Measurements from ENCODE around the gene NOTCH1. TPM values are rescaled to one million over a fixed set of nuclear protein-coding genes. Genes with fewer than 3 reads are reported as not detected.

The NOTCH1 gene
- 15.4 TPM for total RNA-seq
- long read RNA-seq, partial matches to known transcripts = 0 of 7 reads
- long read RNA-seq, other reads (novel, unspliced or antisense) = 7 of 7 reads

DNA sequence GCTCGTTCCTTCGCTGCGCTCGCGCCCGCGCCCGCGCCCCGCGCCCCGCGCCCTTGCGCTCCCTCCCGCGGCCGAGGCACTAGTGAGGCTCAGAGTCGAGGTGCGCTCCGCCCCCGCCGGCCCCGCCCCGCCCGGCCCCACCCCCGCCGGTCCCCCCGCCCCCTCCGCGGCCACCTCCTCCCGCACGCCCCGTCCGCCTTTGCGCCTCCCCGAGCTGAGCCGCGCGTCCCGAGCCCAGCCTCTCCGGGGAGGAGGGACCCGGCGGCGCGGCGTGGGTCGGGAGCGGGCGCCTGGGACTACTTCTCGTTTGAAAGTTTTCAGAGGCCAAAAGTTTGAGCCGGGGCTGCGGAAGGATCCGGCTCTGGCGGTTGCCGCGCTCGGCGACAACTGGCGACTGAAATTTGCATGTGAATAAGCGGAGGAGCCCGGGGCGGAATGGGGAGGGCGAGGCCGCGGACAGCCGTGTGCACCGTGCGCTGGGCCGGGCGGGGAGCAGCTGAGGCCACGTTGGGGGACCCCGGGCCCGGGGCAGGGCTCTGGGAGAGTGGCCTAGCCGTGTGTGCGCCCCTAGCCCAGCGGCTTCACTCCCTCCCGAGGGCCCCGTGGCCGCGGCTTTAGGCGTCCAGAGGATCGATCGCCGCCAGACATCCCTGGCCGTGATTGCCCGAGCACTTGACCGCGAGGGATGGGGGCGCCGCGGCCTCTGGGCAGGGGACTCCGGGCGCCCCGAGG, at the start of gene NOTCH1:
Gene NOTCH1, minus strand, starts transcription at position 84 of the 732 bp plus-strand sequence. CDS start 262 bp downstream, outside the sequence.
- intact Hi-C loops (cut with micrococcal nuclease) = no loop called here
- peak; percentile 84 for ATAC-seq
- DNase-seq = peak; percentile 96

DNA sequence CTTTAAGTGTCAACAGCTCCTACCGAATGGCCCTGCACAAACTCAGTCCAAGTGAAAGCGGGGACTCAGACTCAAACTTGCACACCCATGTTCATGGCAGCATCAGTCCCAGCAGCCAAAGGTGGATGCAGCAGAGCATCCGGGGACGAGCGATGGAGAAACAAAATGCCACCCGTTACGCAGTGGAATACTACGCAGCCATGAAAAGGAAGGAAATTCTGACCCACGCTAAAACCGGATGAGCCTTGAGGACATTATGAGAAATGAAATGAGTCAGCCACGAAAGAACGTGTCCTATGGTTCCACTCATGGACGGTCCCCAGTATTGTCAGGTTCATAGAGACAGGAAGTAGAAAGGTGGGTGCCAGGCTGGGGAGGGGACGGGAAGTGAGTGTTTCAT, 48.6 kb upstream of the NOTCH1 start:
- intact Hi-C loops (cut with micrococcal nuclease) = no loop called here
- no peak for ATAC-seq

DNA sequence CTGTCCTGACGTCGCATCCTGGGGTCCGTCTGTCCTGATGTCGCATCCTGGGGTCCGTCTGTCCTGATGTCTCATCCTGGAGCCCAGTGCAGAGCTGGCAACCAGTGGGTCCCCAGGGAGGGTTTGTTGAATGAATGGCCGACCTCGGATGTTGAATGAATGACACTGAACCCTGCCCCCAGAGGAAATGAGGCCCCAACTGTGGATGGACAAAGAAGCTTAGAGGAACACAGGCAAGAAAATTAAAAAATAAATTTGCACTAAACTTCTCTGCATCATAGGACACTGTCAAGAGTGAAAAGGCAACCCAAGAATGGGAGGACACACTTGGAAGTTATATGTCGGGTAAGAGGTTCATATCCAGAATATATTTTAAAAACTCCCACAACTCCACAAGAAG, 47.7 kb upstream of the NOTCH1 start:
- no peak for ATAC-seq
- intact Hi-C loops (cut with micrococcal nuclease) = no loop called here
- DNase-seq = no peak

More for the DNA sequence above, 48.6 kb upstream of the NOTCH1 start:
- DNase-seq = no peak

DNA sequence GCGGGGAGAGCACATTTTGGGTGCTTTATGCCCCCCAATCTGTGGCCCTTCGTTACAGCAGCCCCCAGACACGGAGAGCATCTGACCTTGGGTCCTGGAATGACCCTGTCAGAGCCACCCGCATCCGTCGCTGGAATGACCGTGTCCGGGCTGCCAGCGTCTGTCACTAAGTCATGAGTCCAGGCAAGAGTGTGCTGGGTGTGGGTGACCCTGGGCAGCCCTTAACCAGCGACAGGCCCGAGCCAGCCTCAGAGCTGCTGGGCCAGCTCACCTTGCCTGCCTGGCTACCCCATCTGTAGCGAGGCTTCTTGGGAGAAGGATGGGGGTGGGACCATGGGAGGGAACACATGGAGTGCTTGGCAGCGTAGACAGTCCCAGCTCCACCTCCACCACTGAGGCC, 46.8 kb upstream of the NOTCH1 start:
- no peak for ATAC-seq
- intact Hi-C loops (cut with micrococcal nuclease) = no loop called here
- DNase-seq = no peak

DNA sequence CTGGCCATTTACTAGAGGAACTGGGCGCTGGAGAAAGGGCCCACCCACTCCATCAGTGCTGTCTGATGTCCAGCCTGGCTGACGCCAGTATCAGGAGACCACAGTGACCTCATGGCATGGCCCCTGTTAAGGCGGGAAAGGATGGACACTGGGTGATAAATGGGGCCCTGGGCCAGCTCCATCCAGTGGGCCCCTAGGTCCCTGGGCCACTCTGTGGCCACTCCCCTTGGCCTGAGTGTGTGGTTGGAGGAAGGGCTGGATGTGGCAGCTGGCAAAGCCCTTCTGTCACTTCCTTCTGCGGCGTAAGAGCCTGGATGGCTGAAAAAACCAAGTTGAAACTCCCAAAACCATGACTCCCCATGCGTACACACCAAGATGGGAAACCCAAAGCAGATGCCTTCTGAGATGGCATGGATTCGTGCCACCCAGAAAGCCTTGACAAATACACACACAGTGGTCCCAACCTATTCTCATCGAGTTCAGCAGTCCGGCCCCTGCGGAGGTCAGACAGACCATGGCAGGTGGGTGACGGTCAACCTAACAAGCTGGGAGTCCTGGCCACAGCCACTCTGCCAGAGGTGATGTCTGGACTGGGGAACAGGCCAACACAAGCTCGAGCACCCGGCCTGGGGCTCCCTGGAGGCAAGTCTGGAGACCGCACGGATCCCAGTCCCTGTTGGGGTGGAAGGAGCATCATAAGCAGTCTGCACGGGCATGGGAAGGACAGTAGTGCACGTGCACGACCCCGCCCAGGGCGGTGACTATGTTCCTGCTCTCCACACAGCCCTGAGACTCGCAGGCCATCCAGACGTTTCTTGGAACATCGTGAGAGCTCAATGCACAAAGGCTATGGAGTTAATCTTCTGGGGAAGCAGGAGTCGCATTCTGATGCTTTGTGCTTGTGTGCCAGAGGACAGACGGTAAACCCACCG, 45.2 kb upstream of the NOTCH1 start:
- intact Hi-C loops (cut with micrococcal nuclease) = no loop called here
- peak; percentile 32 for ATAC-seq

DNA sequence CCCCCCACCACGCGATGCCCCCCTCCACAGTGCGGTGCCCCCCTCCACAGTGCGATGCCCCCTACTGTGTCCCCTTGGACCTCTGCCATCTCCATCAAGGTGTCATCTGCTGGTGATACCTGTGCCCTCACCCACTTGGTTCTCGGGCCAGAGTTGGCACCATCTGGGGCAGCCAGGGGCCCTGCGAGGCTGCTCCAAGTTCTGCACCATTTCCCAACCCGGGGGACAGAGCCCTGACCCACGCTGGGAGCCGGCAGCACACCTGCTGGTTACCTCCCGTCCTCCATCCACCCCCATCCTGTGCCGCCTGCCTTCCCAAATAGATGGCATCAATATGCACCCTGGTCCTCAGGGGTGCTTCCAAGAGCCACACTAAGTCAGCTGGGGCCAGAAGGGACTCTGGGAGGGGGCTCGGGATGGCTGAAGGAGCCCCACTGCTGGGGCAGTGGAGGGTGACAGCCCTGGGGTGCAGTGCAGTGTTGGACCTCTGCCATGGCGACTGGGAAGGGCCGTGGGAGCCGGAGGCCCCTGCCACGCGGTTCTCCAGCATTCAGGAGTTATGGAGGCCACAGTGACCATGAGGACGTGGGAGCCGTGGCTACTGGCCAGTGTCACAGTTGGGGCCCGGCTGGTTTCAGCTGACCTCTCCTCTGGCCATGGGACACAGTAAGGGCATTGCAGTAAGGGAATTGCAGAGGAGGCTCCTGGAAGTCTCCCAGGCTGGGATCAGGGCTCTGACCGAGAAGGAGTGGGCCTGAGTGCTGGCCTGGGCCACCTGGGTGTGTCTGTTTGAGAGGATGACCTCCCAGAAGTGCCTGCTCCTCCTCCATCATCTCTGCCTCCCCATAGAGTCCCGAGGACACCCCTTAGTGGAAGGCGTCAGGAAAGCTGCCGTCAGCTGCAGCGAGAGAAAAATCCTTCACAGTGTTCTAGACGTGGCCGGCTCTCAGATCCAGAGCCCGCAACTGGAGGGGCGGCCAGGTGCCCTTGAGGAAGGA, 44.2 kb upstream of the NOTCH1 start:
- no peak for DNase-seq
- intact Hi-C loops (cut with micrococcal nuclease) = no loop called here
- peak; percentile 14 for ATAC-seq

More for the DNA sequence above, 45.2 kb upstream of the NOTCH1 start:
- DNase-seq = no peak

DNA sequence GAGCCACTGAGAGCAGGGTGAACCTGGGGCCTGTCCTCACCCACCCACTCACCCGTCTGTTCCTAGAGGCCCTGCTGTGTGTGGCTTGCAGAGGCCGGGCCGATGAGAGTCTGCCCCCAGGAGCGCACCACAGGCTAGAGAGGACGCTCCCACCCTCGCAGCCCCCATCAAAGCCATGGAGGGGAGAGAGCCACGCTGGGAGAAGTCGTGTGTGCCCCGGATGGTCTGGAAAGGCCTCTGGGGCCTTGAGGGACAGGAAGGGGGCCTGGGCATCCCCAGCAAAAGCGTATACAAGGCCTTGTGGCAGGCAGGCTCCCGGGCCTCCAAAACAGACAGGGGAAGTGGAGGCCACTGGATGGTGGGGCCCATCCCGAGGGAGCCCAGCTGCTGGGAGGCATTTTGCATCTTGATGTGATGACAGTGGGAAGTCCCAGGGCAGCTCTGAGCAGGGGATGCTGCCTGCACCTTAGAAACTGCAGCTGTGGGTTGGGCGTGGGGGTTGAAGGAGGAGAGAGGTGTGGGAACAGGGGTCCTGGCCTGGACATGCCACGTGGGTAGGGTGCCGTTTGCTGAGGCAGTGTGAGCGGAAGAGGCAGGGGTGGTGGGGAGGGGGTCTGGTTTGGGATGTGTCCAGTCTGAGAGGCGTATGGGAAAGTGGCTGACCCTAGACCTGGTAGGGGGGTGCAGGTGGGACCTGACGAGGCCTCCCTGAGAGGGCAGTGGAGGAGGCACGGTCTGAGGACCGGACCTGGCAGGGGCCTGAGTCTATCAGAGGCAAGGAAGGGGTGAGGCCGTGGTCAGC, 43.0 kb upstream of the NOTCH1 start:
- intact Hi-C loops (cut with micrococcal nuclease) = no loop called here
- no peak for ATAC-seq
- DNase-seq = no peak

DNA sequence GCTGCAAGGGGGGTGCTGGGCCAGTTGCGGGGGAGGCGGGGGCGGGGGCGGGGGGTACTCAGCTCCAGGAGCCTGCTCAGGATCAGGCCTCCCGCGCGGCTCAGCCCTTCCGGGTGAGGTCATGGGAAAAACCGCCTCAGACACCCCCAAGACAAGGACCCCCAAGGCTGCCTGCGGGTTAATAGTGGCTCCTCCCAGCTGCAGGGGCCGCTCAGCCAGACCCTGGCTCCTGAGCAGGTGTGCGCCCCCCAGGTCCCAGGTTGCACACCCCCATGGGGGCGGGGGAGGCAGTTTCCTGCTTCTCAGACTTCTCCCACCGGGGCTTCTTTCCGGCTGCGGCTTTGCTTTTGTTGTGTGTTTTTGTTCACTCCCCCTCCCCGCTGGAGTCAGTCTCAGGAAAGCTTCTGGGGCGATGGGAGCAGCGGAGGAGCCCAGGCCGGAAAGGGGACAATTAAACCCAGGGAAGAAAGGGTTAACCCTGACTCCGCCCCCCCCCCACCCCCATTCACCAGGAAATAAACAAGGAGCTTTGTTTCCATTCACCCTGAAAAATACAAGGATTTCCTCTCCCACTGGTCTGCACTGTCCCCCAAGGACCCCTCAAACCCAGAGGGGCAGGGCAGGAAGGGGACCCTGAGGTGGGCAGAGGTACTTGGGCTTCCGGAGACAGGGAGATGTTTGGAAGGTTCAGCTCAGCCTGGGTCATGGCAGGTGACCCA, 42.3 kb upstream of the NOTCH1 start:
- ATAC-seq = no peak
- no peak for DNase-seq
- intact Hi-C loops (cut with micrococcal nuclease) = no loop called here

DNA sequence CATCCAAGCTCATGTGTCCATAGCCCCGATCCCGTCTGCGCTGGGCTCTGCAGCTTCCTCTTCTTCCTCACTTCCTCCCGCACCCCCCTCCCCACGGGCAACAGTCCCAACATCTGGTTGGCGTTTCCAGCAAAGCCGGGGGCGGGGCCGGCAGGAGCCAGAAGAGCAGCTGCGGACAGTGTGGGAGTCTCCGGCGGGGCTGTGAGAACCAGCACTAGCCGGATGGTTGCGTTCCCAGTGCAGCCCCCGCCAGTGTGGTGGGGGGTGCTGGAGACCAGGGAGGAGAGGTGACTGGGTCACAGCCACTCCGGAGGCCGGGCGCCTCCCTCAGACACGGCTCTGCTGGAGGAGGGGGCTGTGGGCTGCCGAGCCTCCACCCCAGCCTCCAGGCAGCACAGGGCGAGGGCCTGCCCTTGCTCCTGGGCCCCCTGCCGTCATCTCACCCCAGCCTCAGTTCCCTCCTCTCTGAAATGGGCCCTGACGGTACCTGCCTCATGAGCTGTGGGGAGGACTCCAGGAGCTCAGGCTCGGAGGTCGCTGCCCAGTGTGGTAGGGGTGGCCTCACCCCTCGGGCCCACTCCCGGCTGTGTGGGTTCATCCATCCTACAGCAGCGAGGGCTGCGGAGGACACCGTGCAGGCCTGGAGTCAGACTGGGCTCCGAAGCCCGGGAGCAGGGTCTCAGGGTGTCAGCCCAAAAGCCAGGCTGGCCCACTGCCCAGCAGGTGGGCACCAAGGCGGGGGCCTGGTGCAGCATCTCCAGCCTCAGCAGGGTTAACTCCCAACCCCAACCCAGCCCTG, 41.5 kb upstream of the NOTCH1 start:
- intact Hi-C loops (cut with micrococcal nuclease) = no loop called here
- DNase-seq (peak; percentile 90), ATAC-seq (peak; percentile 75)

DNA sequence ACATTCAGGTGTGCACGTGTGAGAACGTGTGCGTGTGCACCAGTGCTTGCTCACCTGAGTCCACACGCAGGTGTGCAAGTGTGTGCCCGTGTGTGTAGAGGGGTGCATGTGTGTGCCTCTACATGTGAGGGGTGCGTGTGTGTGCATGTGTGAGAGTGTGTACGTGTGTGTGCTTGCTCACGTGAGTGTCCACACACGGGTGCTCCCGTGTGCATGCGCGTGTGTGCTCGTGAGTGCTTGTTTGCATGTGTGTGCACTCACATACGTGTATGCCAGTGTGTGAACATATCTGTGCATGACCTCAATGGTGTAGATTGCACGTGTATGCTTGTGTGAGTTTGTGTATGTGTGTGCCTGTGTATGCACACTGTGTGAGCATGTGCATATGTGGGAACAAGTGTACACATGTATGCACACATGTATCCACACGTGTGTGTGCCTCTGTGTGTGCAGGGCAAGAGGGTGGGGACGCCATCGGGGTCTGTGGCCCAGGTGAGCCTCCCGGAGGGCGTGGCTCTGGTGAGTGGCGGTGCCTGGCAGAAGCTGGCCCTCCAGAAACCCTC, 40.6 kb upstream of the NOTCH1 start:
- intact Hi-C loops (cut with micrococcal nuclease) = no loop called here

DNA sequence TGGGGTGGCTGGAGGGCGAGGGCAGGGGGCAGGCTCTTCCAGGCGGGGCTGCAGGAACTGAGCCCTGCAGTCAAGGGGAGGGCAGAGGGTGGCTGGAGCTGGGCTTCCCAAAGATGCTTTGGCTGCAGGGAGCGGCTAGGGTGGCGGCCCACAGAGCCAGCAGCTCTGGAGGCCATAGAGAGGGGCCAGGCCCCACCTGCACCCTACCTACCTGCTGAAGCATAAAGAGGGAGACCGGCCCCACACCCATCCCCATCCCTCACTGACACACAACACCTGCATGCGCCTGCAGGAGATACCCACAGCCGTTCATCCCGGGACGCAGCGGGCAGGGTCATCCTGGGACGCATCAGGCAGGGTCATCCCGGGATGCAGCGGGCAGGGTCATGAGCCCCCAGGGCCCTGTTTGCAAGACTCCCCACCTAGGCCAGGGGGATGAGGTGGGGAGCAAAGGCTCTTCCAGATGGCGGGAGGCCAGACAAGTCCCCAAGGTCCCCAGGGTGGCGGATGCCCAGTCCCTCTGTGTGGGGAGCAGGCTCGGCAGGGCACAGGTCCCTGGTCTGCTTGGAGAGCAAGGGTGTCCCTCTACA, 39.8 kb upstream of the NOTCH1 start:
- DNase-seq (peak; percentile 25), ATAC-seq (no peak)
- intact Hi-C loops (cut with micrococcal nuclease) = no loop called here

More for the DNA sequence above, 40.6 kb upstream of the NOTCH1 start:
- ATAC-seq = no peak
- DNase-seq = no peak

DNA sequence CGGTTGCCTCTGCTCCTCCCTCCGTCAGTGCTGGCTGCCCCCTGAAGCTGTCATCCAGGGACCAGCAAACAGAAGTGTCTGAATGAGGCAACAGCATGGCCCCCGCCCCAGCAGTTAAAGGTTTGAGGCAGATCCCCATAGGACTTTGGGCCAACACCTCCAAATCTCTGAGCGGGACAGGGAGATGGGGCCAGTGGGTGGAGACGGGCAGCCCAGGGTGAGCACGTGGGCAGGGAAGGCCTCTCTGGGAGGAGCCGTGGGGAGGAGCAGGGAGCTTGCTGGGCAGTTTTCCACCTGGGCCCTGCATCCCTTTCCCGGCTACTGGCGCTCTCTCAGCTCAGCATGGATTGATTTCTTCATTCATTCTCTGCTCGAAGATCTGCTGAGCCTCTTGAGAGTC, 39.1 kb upstream of the NOTCH1 start:
- DNase-seq (peak; percentile 50), ATAC-seq (peak; percentile 21)
- intact Hi-C loops (cut with micrococcal nuclease) = no loop called here

DNA sequence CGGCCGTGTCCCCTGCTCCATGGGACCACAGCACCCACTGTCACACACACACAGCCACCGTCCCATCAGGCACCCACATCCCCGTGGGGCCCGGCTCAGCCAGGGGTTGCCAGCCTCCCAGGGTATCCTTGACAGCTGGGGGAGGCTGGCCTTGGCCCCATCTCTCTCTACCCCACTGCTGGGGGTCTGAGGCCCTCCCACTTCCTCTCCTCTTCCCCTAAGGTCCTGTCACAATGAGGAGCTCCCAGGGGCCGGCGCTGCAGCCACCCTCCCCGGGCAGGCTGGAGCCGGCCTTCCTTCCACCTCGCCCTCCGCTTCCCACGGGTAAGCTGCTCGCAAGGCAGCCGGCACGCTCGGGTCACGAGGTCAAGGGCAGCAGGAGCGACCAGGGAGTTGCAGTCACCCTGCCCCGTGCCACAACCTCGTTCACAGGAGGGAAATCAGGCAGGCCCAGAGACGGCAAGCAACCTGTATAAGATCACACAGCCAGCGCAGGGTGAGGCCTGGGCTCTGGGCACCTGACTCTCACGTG, 38.6 kb upstream of the NOTCH1 start:
- intact Hi-C loops (cut with micrococcal nuclease) = no loop called here
- DNase-seq (peak; percentile 48), ATAC-seq (peak; percentile 9)

DNA sequence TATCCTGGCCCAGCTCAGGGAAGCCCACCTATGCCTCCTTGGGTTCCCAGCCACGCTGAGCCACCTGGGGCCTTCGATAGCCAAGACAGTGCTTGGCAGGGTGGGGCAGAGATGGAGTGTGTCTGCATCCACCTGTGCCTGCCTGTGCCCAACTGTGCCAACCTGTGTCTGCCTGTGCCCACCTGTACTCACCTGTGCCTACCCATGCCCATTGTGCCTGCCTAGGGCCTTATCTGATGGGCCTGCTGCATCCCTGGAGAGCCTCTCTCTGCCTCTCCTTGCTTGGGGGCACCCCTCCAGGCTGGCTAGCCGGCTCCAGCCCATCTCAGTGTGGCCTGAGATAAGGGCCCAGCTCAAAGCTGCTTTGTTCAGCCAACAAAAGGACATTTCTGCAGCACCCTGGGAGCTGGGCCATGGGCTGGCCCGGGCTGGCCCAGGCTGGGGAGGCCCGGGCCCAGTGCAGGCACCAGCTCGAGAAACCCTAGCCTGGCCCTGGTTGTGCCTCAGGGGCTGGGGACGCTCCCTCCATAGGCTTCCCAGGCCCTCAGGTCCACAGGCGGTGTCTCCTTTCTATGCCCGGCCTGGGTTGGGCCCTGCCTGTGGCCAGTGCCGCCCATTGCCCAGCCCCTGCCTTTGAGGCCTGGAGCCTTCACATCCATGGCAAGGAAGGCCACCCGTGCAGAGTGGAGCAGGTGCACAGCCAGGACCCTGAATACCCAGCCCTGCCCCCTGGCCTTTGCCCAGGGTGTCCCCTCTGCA, 37.3 kb upstream of the NOTCH1 start:
- ATAC-seq = no peak
- DNase-seq = peak; percentile 23
- intact Hi-C loops (cut with micrococcal nuclease) = no loop called here
